ENCODE data around the gene PRKCZ.

DNA sequence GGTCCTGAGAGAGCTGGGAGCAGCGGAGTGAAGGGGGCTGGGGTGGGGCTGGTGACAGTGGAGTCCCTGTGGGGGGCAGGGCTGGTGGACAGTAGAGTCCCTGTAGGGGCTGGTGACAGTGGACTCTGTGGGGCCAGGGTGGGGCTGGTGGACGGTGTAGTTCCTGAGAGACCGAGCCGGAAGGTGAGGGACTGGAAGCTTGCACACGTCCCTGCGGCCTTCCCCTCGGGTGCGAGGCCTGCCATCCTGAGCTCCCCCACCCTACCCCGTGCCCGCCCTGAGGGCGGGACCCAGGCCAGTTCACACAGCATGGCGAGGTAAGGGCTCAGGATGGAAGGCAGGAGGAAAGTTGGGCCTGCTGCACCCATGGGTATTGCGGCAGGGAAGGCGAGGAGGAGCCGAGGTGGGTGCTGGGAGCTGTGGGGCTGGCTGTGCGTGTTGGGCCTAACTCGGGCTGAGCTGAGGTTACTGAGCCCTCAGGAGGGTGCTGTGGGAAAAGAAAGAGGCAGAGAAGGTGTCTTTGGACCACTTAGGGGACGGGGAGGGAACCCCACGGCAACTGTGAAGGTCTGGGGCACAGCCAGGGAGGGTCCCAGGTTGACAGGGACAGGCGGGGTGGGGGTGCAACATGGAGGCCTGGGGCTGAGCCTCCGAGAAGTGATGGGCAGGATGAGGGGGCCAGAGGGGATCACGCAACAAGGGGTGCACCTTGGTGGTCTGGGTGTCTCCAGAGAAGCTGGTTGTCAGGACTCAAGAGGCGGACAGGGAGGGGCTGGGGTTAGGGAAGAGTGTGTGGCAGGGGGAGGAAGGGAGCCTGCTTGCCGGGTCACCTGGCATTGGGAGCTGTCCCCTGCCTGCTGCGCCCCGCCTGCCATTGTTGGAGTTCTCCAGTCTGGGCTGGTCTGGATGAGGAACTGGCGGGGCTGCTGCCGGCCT, 60.8 kb downstream of the PRKCZ start:
- TF ChIP-seq, protein P1, sequence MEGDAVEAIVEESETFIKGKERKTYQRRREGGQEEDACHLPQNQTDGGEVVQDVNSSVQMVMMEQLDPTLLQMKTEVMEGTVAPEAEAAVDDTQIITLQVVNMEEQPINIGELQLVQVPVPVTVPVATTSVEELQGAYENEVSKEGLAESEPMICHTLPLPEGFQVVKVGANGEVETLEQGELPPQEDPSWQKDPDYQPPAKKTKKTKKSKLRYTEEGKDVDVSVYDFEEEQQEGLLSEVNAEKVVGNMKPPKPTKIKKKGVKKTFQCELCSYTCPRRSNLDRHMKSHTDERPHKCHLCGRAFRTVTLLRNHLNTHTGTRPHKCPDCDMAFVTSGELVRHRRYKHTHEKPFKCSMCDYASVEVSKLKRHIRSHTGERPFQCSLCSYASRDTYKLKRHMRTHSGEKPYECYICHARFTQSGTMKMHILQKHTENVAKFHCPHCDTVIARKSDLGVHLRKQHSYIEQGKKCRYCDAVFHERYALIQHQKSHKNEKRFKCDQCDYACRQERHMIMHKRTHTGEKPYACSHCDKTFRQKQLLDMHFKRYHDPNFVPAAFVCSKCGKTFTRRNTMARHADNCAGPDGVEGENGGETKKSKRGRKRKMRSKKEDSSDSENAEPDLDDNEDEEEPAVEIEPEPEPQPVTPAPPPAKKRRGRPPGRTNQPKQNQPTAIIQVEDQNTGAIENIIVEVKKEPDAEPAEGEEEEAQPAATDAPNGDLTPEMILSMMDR (conservative IDR thresholded peaks at IDR 0.05; ENCODE audit: low read length), result no peak
- no peak for TF ChIP-seq EZH2phosphoT487 (IDR thresholded peaks at IDR 0.05; ENCODE audit: borderline replicate concordance, low read depth, low read length)
